Breast epithelium (tissue), 3 donors: Measurements from ENCODE around the gene MAFG.

Experiments
- POLR2A ChIP-seq: fragments of 450-650 bp; IDR thresholded peaks from one replicate; pipeline ENCODE4 v1.6.1; 2016; ENCODE audit warnings: antibody characterized with exemption, mild to moderate bottlenecking, moderate library complexity
- POLR2AphosphoS5 ChIP-seq, 3 donors: sonication (generic); formaldehyde crosslinking; IDR thresholded peaks; one replicate each; pipeline ENCODE4 v1.6.1; 2017; ENCODE audit warnings: antibody characterized with exemption in 3 of 3
- TF ChIP-seq, protein P1 (sequence below), 3 donors: fragments of 450-650 bp; IDR thresholded peaks; one replicate each; pipeline ENCODE4 v1.5.1; 2016 to 2017; ENCODE audit warnings: antibody characterized with exemption in 3 of 3, mild to moderate bottlenecking in 3 of 3, moderate library complexity in 3 of 3

- no peak for TF ChIP-seq POLR2AphosphoS5 (IDR thresholded peaks at IDR 0.05)
- TF ChIP-seq, protein P1, sequence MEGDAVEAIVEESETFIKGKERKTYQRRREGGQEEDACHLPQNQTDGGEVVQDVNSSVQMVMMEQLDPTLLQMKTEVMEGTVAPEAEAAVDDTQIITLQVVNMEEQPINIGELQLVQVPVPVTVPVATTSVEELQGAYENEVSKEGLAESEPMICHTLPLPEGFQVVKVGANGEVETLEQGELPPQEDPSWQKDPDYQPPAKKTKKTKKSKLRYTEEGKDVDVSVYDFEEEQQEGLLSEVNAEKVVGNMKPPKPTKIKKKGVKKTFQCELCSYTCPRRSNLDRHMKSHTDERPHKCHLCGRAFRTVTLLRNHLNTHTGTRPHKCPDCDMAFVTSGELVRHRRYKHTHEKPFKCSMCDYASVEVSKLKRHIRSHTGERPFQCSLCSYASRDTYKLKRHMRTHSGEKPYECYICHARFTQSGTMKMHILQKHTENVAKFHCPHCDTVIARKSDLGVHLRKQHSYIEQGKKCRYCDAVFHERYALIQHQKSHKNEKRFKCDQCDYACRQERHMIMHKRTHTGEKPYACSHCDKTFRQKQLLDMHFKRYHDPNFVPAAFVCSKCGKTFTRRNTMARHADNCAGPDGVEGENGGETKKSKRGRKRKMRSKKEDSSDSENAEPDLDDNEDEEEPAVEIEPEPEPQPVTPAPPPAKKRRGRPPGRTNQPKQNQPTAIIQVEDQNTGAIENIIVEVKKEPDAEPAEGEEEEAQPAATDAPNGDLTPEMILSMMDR (IDR thresholded peaks at IDR 0.05), result no peak
- no peak for TF ChIP-seq POLR2A
Measured at GRCh38 chr17:81905424-81905875, 22.1 kb downstream of the MAFG start.
